NOMO-1 treated with dmso at 0.1 percent for 144 hours (cell line): ENCODE data around the gene ANKRD33.
"Not testable (repeated sequence)": the region's sequence is repeated elsewhere in the genome, so short reads cannot be mapped to it uniquely, and the experiment has no call there.

Source experiments
- DNase-seq: peaks from one replicate; lab custom pipeline; 2025; ENCODE audit not compliant: unreplicated experiment; lab: John Stamatoyannopoulos, UW

ANKRD33 gene

DNA sequence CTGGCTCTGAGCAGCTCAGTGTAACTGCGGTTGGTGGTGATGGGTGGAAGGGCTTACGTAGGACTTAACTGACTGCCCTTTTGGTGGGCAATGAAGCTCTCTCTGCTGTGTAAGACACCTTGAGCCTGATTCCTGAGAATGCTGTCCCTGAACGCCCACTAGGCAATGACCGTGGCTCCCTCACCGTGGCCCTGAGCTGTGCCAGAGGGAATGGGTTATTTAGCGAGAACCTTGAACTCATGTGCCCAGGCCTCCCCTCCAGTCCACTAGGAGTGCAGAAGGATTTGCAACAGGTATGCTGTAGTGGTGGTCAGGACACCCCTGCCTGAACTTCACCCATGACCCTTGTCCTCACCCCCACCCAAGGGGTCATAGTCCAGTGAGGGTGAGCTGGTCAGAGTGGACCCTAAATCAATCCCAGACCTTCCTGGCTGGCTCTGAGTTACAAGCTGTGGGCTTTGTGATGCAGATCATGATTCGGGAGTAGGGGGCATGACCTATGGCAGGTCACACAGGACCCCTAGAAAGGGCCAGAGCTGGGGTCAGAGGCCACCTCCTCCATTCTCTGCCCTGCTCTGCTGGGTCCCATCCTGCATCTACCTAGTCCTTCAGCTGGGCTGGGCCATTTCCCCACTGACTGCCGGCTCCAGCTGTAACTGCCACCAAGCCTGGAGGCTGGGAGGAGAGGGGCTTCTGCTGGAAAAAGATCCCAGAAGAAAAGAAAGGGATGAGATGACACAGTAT lies 14.5 kb upstream of the ANKRD33 start:
- no peak for DNase-seq

DNA sequence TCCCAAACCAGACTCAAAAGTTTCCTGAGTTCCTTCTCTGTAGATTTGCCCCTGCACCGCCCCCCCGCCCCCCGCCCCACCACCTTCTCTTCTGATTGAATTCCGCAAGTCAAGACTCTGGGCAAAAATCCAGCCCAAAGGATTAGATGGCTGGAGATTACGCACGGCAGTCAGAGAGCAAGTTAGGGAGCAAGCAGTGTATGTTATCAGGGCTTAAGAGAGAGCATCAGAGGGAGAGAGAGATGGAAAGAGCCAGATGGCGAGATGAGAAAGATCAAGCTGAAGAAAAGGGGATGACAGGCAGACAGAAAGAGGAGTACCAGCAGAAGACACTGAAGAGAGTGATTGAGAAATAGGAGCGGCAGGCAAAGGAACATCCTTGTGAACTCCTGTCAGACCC lies 13.9 kb upstream of the ANKRD33 start:
- no peak for DNase-seq

DNA sequence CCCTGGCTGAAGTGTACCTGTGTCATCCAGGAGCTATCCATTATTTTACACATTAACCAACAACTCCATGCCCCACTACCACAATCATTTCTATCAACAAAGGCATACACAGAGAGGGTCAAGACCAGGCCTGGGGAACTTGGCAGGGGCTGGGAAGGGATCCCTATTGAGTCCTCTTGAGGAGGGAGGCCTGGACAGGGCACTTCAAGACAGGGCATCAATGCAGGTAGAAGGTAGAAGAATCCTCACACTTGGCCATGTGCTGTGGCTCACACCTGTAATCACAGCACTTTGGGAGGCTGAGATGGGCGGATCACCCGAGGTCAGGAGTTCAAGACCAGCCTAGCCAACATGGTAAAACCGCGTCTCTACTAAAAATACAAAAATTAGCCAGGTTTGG lies 13.4 kb upstream of the ANKRD33 start:
- no peak for DNase-seq

- DNase-seq = no peak
Measured at GRCh38 chr12:51879102-51879501, 8.8 kb upstream of the ANKRD33 start.

- DNase-seq = no peak
Measured at GRCh38 chr12:51883295-51883694, 4.6 kb upstream of the ANKRD33 start.

DNA sequence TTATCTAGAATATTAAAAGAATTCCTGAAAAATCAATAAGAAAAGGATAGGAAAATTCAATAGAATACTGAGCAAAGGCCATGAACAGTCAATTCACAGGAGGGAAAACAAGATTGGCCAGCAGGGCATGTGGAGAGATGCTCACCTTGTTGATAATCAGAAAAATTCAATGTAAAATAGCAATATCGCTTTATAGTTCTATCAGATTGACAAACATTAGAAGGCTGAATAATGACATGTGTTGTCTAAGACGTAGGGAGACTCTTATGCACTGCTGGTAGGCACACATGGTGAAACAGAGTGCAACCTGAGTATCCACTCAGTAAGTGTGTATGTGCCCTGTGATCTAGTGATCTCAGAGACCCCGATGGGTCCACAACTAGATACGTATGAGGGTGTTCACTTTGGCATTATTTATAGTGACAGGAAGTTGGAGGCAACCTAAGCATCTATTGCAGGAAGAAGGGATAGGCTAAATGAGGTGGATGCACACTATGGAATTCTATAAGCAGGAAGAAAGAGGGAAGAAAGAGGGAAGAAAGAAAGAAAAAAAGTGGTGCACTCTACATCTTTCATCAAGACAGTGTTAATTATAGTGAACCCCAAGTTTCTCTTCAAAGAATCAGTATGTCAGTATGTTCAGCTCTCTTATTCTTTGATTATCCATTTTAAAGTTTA lies 3.8 kb upstream of the ANKRD33 start:
- no peak for DNase-seq

- DNase-seq = no peak
Measured at GRCh38 chr12:51884676-51885229, 3.1 kb upstream of the ANKRD33 start.

GRCh38 chr12:51885294-51886020 lies 2.4 kb upstream of the ANKRD33 start:
- DNase-seq = not testable (repeated sequence)

DNA sequence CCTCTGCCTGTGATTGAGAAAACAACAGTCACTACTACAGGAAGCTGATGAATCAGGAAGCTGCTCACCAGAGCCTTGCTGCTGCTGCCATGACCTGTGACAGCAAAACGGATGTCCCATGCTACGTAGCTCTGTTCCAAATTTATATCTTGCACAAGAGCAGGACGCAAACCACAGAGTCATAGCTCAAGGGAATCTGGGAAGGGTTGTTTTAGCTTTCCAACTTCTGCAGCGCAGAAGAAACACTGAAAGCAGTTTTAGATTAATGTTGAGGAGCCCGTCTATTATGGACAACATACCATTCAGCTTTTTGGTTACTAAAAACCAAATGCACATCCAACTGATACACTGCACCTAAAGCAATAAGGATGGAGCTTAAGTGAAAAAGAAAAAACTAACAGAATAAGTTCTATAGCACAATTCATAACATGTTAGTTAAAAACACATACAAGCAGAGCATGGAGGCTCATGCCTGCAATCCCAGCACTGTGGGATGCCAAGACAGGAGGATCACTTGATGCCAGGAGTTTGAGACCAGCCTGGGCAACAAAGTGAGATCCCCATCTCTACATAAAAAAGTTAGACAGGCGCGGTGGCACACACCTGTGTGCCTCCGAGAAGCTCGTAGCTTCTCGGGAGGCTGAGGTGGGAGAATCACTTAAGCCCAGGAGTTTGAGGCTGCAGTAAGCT lies 1.7 kb upstream of the ANKRD33 start:
- peak; percentile 86 for DNase-seq

GRCh38 chr12:51888316-51889215 lies 663 bp downstream of the ANKRD33 start:
- DNase-seq = no peak

GRCh38 chr12:51889216-51890132 lies 1.6 kb downstream of the ANKRD33 start:
- no peak for DNase-seq

DNA sequence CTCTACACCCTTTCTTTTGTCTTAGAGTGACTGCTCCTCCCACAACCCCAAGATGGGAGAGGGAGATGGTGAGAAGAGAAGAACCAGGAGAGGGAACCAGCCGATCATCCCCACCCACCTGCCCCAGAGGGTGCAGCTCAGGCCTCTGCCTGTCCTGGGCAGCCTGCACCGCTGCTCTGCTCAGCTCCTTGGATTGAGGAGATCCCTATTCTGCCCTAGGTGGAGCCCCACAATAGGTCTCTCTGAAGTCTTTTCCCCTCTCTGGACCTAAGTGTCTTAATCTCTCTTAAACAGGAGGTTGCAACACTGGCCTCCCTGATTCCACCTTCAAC lies 2.2 kb downstream of the ANKRD33 start:
- DNase-seq = no peak

- no peak for DNase-seq
Measured at GRCh38 chr12:51890511-51891171, 2.7 kb downstream of the ANKRD33 start.

DNA sequence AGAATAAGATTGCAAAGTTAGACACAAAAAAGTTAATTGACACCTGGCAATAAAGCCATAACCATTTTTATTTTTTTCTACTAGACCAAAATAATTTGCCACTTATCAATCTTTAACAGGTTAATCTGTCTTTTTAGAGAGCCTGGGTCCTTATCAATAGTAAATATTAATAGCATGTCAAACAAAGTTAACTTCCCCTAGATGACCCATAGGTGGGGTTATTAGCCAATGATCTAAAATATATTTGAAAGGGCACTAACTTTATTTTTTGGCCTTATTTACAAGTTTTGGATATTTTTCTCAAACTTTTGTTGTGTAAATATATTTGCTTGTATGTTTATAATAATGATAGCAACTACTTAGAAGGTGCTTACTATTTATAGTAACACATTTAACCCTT lies 3.9 kb downstream of the ANKRD33 start:
- no peak for DNase-seq

DNA sequence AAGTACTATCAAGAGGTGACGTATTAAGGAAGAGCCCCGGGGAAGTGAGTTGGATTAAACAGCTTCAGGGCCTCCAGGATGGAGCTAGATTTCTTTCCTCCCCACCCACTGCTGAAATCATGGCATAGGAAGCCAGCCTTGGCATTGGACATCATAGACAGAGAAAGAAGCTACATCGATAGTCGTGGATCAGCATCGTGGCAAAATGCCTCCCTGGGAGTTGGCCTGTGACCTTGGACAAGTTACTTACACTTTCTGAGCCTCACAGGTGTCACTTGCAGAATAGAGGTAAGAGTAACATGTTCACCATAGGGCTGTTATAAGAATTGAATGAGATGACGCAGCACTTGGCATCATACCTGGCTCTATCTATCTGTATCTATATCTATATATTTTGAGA lies 5.9 kb downstream of the ANKRD33 start:
- DNase-seq = no peak

GRCh38 chr12:51895378-51896135 lies 7.7 kb downstream of the ANKRD33 start:
- no peak for DNase-seq

DNA sequence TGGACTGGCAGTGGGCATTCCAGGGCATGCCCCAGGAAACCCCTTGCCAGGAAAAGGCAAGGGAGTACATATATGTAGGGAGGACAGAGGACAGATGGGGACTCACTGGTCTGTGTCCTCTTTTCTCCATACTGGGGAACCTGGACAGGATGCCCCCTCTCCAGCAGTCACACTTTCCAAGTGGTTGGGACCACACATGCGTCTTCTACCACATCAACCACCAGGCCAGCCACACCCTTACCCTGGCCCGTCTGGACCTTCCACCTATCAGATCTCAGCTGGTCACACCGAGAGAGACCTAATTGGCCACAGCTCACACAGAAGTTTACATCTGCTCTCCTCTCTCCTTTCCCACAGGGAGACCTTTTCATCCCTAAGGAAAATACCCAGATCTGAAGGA lies 8.3 kb downstream of the ANKRD33 start:
- DNase-seq = no peak

DNA sequence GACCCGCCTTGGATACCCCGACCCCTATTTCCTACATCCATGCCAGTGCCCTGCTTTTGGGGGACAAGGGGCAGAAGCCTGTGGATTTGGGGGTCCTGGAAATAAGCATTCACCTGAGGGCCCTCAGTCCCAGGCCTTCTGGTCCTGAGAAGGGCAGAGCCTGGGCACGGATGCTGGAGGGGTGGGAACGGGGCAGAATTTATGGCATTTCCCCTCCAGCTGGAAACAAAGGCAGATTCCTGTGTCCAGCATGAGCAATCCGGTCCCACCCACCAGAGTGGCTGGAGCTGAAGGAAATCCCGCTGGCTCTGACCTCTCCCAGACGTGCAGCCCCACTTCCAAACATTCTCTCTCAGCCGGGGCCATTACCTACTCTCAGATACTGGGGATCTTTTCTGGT lies 9.3 kb downstream of the ANKRD33 start:
- DNase-seq = no peak
